Stimulated activated naive CD8-positive, alpha-beta T cell treated with anti-CD3 and anti-CD28 coated beads, Interleukin-15, Interleukin-2, amounts not matched to agents 100 ng/mL and 50 ng/mL, for 24 hours (primary cell): ENCODE measurements around the gene DDIAS.
"Not testable (repeated sequence)": the region's sequence is repeated elsewhere in the genome, so short reads cannot be mapped to it uniquely, and the experiment has no call there.

Experiments used
- H3K27ac Mint-ChIP-seq: one replicate; pipeline ENCODE4 v1.8.0; 2021; ENCODE audit warnings: mild to moderate bottlenecking, mixed read lengths
- H3K27me3 Mint-ChIP-seq: one replicate; pipeline ENCODE4 v1.8.0; 2021; ENCODE audit warnings: mixed read lengths
- H3K36me3 Mint-ChIP-seq: one replicate; pipeline ENCODE4 v1.8.0; 2021; ENCODE audit warnings: low read depth, mixed read lengths
- H3K4me1 Mint-ChIP-seq: one replicate; pipeline ENCODE4 v1.8.0; 2021; ENCODE audit warnings: low read depth, mixed read lengths
- H3K4me3 Mint-ChIP-seq: one replicate; pipeline ENCODE4 v1.8.0; 2021; ENCODE audit warnings: mild to moderate bottlenecking, mixed read lengths
- H3K9me3 Mint-ChIP-seq: one replicate; pipeline ENCODE4 v1.8.0; 2021; ENCODE audit warnings: mixed read lengths

DDIAS gene

GRCh38 chr11:82959987-82960778 is 58.6 kb downstream of the DDIAS start:
- Mint-ChIP-seq H3K4me1 (peaks cover 84% of the 10 kb centered on the region), H3K27ac (peak overlapping the region; percentile 77), H3K4me3 (peak overlapping the region; percentile 58), H3K9me3 (peaks cover 10% of the 10 kb centered on the region), H3K36me3 (peaks cover 9% of the 10 kb centered on the region), H3K27me3 (no peaks in the 10 kb centered on the region)

GRCh38 chr11:82960779-82961143 is 59.2 kb downstream of the DDIAS start:
- H3K4me3 Mint-ChIP-seq = peak overlapping the region; percentile 58

GRCh38 chr11:82962021-82962420 is 60.5 kb downstream of the DDIAS start:
- not testable (repeated sequence) for H3K9me3 Mint-ChIP-seq, H3K27me3 Mint-ChIP-seq, H3K4me3 Mint-ChIP-seq, H3K27ac Mint-ChIP-seq, H3K36me3 Mint-ChIP-seq
- peaks cover 80% of the 10 kb centered on the region for H3K4me1 Mint-ChIP-seq

More at GRCh38 chr11:82960779-82961143, 59.2 kb downstream of the DDIAS start:
- H3K27ac Mint-ChIP-seq = peak overlapping the region; percentile 77
- H3K9me3 Mint-ChIP-seq = peaks cover 6% of the 10 kb centered on the region
- peaks cover 5% of the 10 kb centered on the region for H3K36me3 Mint-ChIP-seq
- H3K4me1 Mint-ChIP-seq = peaks cover 84% of the 10 kb centered on the region
- no peaks in the 10 kb centered on the region for H3K27me3 Mint-ChIP-seq

- Mint-ChIP-seq H3K36me3 (no peaks in the 10 kb centered on the region), H3K27me3 (no peaks in the 10 kb centered on the region), H3K4me3 (no peak overlapping the region), H3K27ac (no peak overlapping the region), H3K9me3 (no peaks in the 10 kb centered on the region), H3K4me1 (peaks cover 75% of the 10 kb centered on the region)
Measured at GRCh38 chr11:82967381-82967780, 65.8 kb downstream of the DDIAS start.

GRCh38 chr11:82969811-82970210 is 68.3 kb downstream of the DDIAS start:
- H3K36me3 Mint-ChIP-seq = no peaks in the 10 kb centered on the region
- peaks cover 68% of the 10 kb centered on the region for H3K4me1 Mint-ChIP-seq
- H3K27ac Mint-ChIP-seq = no peak overlapping the region
- H3K27me3 Mint-ChIP-seq = no peaks in the 10 kb centered on the region
- H3K4me3 Mint-ChIP-seq = no peak overlapping the region
- H3K9me3 Mint-ChIP-seq = no peaks in the 10 kb centered on the region

- H3K4me3 Mint-ChIP-seq, H3K27ac Mint-ChIP-seq, H3K9me3 Mint-ChIP-seq, H3K36me3 Mint-ChIP-seq, H3K27me3 Mint-ChIP-seq: not testable (repeated sequence)
- H3K4me1 Mint-ChIP-seq = peaks cover 60% of the 10 kb centered on the region
Measured at GRCh38 chr11:82970507-82971083, 69.1 kb downstream of the DDIAS start.

GRCh38 chr11:82971519-82971946 is 70.0 kb downstream of the DDIAS start:
- peaks cover 55% of the 10 kb centered on the region for H3K4me1 Mint-ChIP-seq

GRCh38 chr11:82972103-82972502 is 70.6 kb downstream of the DDIAS start:
- Mint-ChIP-seq H3K27ac (no peak overlapping the region), H3K9me3 (no peaks in the 10 kb centered on the region), H3K27me3 (no peaks in the 10 kb centered on the region), H3K4me3 (peak overlapping the region; percentile 72), H3K4me1 (peaks cover 56% of the 10 kb centered on the region), H3K36me3 (peaks cover 4% of the 10 kb centered on the region)

More at GRCh38 chr11:82971519-82971946, 70.0 kb downstream of the DDIAS start:
- not testable (repeated sequence) for H3K9me3 Mint-ChIP-seq, H3K27me3 Mint-ChIP-seq, H3K36me3 Mint-ChIP-seq
- Mint-ChIP-seq H3K4me3 (peak overlapping the region; percentile 72), H3K27ac (peak overlapping the region; percentile 78)

GRCh38 chr11:82974135-82974534 is 72.6 kb downstream of the DDIAS start:
- H3K9me3 Mint-ChIP-seq = no peaks in the 10 kb centered on the region
- H3K36me3 Mint-ChIP-seq = peaks cover 10% of the 10 kb centered on the region
- peaks cover 62% of the 10 kb centered on the region for H3K4me1 Mint-ChIP-seq
- H3K27ac Mint-ChIP-seq = no peak overlapping the region
- H3K4me3 Mint-ChIP-seq = no peak overlapping the region
- H3K27me3 Mint-ChIP-seq = no peaks in the 10 kb centered on the region

GRCh38 chr11:82974851-82975250 is 73.3 kb downstream of the DDIAS start:
- Mint-ChIP-seq H3K4me3 (no peak overlapping the region), H3K9me3 (no peaks in the 10 kb centered on the region), H3K36me3 (peaks cover 14% of the 10 kb centered on the region), H3K4me1 (peaks cover 62% of the 10 kb centered on the region), H3K27me3 (no peaks in the 10 kb centered on the region), H3K27ac (no peak overlapping the region)

GRCh38 chr11:82975882-82976281 is 74.3 kb downstream of the DDIAS start:
- Mint-ChIP-seq H3K27ac (no peak overlapping the region), H3K27me3 (no peaks in the 10 kb centered on the region), H3K4me3 (no peak overlapping the region), H3K4me1 (peaks cover 68% of the 10 kb centered on the region), H3K9me3 (no peaks in the 10 kb centered on the region), H3K36me3 (peaks cover 14% of the 10 kb centered on the region)

GRCh38 chr11:82976786-82977185 is 75.2 kb downstream of the DDIAS start:
- Mint-ChIP-seq H3K27me3 (no peaks in the 10 kb centered on the region), H3K4me1 (peaks cover 64% of the 10 kb centered on the region), H3K36me3 (peaks cover 21% of the 10 kb centered on the region), H3K27ac (peak overlapping the region; percentile 63), H3K9me3 (no peaks in the 10 kb centered on the region), H3K4me3 (no peak overlapping the region)

GRCh38 chr11:82978422-82979099 is 77.0 kb downstream of the DDIAS start:
- peaks cover 53% of the 10 kb centered on the region for H3K4me1 Mint-ChIP-seq
- no peaks in the 10 kb centered on the region for H3K27me3 Mint-ChIP-seq
- H3K36me3 Mint-ChIP-seq = peaks cover 30% of the 10 kb centered on the region
- H3K9me3 Mint-ChIP-seq = no peaks in the 10 kb centered on the region
- H3K4me3 Mint-ChIP-seq = peak overlapping the region; percentile 67
- H3K27ac Mint-ChIP-seq = peak overlapping the region; percentile 91

GRCh38 chr11:82979824-82980223 is 78.3 kb downstream of the DDIAS start:
- peak overlapping the region; percentile 83 for H3K27ac Mint-ChIP-seq

GRCh38 chr11:82980292-82980691 is 78.8 kb downstream of the DDIAS start:
- peak overlapping the region; percentile 7 for H3K4me3 Mint-ChIP-seq
- peaks cover 59% of the 10 kb centered on the region for H3K4me1 Mint-ChIP-seq
- peaks cover 43% of the 10 kb centered on the region for H3K36me3 Mint-ChIP-seq
- H3K27me3 Mint-ChIP-seq = no peaks in the 10 kb centered on the region
- no peaks in the 10 kb centered on the region for H3K9me3 Mint-ChIP-seq
- H3K27ac Mint-ChIP-seq = peak overlapping the region; percentile 42

More at GRCh38 chr11:82979824-82980223, 78.3 kb downstream of the DDIAS start:
- Mint-ChIP-seq H3K27me3 (no peaks in the 10 kb centered on the region), H3K9me3 (no peaks in the 10 kb centered on the region), H3K4me3 (no peak overlapping the region), H3K4me1 (peaks cover 59% of the 10 kb centered on the region), H3K36me3 (peaks cover 42% of the 10 kb centered on the region)
